Mesothelial cell of epicardium (in vitro differentiated cells): ENCODE results near the gene COL15A1. TPM values are rescaled to one million over a fixed set of nuclear protein-coding genes. Genes with fewer than 3 reads are reported as not detected.

ENCODE experiments used
- DNase-seq, 2 experiments: peaks; one replicate each; pipeline ENCODE4 v3.0.0; 2021; ENCODE audit warnings: low spot score in 2 of 2; ENCODE audit not compliant: unreplicated experiment in 2 of 2
- H3K27ac Mint-ChIP-seq: 2 replicates; pipeline ENCODE4 v1.8.0; 2021; ENCODE audit warnings: mixed read lengths
- H3K27me3 Mint-ChIP-seq: 2 replicates; pipeline ENCODE4 v1.8.0; 2021; ENCODE audit warnings: low read depth, mixed read lengths
- H3K36me3 Mint-ChIP-seq: 2 replicates; pipeline ENCODE4 v1.8.0; 2021; ENCODE audit warnings: mixed read lengths
- H3K4me1 Mint-ChIP-seq: 2 replicates; pipeline ENCODE4 v1.8.0; 2021; ENCODE audit warnings: mixed read lengths
- H3K4me3 Mint-ChIP-seq: 2 replicates; pipeline ENCODE4 v1.8.0; 2021; ENCODE audit warnings: mild to moderate bottlenecking, moderate library complexity, mixed read lengths
- H3K9me3 Mint-ChIP-seq: 2 replicates; pipeline ENCODE4 v1.8.0; 2021; ENCODE audit warnings: mixed read lengths
- total RNA-seq: library from RNA; stranded (reverse); gene quantifications from 3 replicates; pipeline ENCODE4 v1.2.1, GENCODE V29; 2021
- TF ChIP-seq, protein P1 (sequence below): fragments of 200-600 bp; sonication (generic); IDR thresholded peaks from one replicate; pipeline ENCODE4 v1.5.0; 2021; ENCODE audit warnings: antibody characterized with exemption; ENCODE audit not compliant: unreplicated experiment

COL15A1 gene
- total RNA-seq, 1 donor from 2014 or later: 50.1 TPM

DNA sequence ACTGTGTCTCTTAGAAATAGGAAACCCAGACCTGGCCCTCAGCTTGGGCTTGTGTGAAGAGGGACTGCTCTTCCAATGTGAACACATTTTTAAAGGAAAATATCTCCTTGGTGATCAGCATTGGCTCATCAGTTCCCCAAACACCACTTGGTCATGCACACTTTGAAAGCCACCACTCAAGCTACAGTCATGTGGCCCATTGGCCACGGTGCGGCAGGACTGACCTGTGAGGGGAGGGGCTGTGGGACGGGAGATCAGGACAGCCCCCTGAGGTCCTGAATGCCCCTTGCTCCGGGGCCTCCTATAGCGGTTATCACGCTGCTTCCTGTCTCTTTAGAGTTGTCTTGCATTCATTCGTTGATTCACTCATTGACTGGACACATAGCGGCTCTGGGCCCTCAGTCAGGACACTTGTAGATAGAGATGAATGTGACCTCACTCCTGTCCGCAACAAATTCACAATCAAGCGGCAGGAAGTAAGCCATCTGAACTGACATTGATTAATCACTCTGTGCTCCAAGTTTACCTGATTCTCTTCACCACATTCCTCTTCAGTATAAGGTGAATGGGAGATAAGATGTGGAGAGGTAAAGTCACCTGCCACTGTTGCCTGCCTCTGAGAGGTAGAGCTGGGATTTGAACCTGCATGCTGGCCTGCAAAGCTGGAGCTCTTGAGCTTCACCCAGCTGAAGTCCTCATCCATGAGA is 73.1 kb downstream of the COL15A1 start:
- peak in 1 of 2 experiments; percentile 11 for DNase-seq
- Mint-ChIP-seq H3K4me3 (no peak overlapping the region), H3K27ac (no peak overlapping the region), H3K9me3 (peaks cover 11% of the 10 kb centered on the region), H3K27me3 (no peaks in the 10 kb centered on the region), H3K36me3 (peaks cover 4% of the 10 kb centered on the region), H3K4me1 (no peaks in the 10 kb centered on the region)
- TF ChIP-seq, protein P1, sequence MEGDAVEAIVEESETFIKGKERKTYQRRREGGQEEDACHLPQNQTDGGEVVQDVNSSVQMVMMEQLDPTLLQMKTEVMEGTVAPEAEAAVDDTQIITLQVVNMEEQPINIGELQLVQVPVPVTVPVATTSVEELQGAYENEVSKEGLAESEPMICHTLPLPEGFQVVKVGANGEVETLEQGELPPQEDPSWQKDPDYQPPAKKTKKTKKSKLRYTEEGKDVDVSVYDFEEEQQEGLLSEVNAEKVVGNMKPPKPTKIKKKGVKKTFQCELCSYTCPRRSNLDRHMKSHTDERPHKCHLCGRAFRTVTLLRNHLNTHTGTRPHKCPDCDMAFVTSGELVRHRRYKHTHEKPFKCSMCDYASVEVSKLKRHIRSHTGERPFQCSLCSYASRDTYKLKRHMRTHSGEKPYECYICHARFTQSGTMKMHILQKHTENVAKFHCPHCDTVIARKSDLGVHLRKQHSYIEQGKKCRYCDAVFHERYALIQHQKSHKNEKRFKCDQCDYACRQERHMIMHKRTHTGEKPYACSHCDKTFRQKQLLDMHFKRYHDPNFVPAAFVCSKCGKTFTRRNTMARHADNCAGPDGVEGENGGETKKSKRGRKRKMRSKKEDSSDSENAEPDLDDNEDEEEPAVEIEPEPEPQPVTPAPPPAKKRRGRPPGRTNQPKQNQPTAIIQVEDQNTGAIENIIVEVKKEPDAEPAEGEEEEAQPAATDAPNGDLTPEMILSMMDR: no peak

DNA sequence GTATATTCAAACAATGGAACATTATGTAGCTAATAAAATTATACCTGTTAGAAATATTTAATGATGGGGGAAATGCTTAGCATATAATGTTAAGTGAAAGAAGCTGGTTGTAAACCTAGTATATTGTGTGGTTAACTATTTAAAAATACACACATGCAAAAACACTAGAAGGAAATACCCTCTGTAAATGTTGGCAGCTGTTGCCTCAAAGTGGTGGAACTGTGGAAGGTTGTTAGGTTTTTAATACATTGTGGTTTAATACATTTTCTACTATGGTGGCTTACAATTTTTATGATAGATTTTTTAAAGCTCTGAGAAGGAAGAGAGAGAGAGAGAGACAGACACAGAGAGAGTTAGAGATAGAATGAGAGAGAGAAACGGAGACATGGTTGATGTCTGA is 74.9 kb downstream of the COL15A1 start:
- peaks cover 1% of the 10 kb centered on the region for H3K4me1 Mint-ChIP-seq
- no peaks in the 10 kb centered on the region for H3K36me3 Mint-ChIP-seq
- no peaks in the 10 kb centered on the region for H3K27me3 Mint-ChIP-seq
- no peak overlapping the region for H3K27ac Mint-ChIP-seq
- peak in 1 of 2 experiments; percentile 1 for DNase-seq
- TF ChIP-seq, protein P1: no peak
- H3K9me3 Mint-ChIP-seq: peaks cover 3% of the 10 kb centered on the region
- H3K4me3 Mint-ChIP-seq: no peak overlapping the region

DNA sequence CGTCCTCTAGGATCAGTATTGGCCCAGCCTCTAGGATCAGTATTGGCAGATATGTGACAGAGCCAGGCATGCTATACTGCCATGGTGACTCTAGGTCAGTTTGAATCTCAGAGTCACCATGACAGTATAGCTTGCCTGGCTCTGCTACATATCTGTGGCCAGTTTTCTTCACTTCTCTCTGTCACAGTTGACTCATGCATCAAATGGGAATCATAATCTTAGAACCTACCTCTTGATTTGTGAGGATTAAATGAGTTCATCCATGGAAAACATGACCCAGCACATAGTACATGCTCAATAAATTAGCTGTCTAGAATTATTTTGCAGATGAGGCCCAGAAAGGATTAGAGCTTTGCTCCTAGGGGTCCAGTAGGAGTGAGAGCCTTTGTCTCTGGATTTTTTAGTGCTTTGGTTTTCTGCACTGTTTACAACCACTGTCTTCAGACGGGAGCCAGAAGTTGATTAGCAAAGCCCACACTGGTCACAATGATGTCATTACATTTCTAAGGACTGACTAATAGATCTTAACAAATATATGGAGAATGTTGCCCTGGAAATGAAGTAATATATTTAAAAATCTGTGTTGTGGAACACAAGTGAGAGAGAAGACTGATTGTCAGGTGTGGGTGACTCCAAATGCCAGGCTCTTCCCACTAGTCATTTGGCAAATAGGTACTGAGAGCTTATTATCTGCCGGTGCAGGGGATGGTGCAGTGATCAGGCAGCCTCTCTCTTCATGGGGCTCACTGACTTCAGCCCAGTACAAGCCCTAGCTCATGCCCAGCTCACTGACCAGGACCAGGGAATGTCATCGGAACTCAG is 76.0 kb downstream of the COL15A1 start:
- Mint-ChIP-seq H3K4me3 (no peak overlapping the region), H3K27me3 (no peaks in the 10 kb centered on the region), H3K36me3 (no peaks in the 10 kb centered on the region), H3K27ac (peak overlapping the region; percentile 56), H3K4me1 (peaks cover 5% of the 10 kb centered on the region), H3K9me3 (peaks cover 3% of the 10 kb centered on the region)
- TF ChIP-seq, protein P1: no peak
- peak in 1 of 2 experiments; percentile 2 for DNase-seq

- H3K36me3 Mint-ChIP-seq: no peaks in the 10 kb centered on the region
- TF ChIP-seq, protein P1: no peak
- H3K27me3 Mint-ChIP-seq: no peaks in the 10 kb centered on the region
- no peak overlapping the region for H3K4me3 Mint-ChIP-seq
- no peak overlapping the region for H3K27ac Mint-ChIP-seq
- H3K9me3 Mint-ChIP-seq: peaks cover 3% of the 10 kb centered on the region
- no peak for DNase-seq
- peaks cover 5% of the 10 kb centered on the region for H3K4me1 Mint-ChIP-seq
Measured at GRCh38 chr9:99020786-99021436, 77.2 kb downstream of the COL15A1 start.

DNA sequence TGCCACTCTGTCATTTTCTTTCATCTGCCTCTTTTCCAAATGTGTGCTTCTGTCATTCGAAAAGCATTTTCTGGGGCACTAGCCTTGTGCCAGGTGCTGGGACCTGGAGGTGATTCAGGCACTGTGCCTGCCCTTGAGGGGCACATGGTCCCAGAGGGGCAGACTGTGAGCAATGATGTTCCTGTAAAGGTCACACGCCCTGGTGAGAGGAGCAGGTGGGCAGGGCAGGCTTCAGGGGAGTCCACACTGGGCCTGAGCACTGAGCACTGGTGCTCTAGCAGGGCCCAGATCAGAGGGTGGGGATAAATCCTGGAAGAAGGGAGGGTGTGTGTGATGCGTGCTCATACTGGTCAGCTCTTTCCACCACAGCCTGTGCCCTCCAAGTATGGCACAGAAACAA is 77.8 kb downstream of the COL15A1 start:
- Mint-ChIP-seq H3K36me3 (no peaks in the 10 kb centered on the region), H3K4me1 (peaks cover 5% of the 10 kb centered on the region), H3K27ac (no peak overlapping the region), H3K9me3 (peaks cover 3% of the 10 kb centered on the region), H3K27me3 (no peaks in the 10 kb centered on the region), H3K4me3 (no peak overlapping the region)
- TF ChIP-seq, protein P1: no peak
- no peak for DNase-seq
